ENCODE data around the gene BCL6. TPM values are rescaled to one million over a fixed set of nuclear protein-coding genes. Genes with fewer than 3 reads are reported as not detected.

BCL6 gene
- total and polyA plus RNA-seq, 9 of the 15 experiments (the other 6 are each of a cell fraction or from before 2014, with no cell fraction given), result 0.08 to 3.5 (median 1.6) TPM

DNA sequence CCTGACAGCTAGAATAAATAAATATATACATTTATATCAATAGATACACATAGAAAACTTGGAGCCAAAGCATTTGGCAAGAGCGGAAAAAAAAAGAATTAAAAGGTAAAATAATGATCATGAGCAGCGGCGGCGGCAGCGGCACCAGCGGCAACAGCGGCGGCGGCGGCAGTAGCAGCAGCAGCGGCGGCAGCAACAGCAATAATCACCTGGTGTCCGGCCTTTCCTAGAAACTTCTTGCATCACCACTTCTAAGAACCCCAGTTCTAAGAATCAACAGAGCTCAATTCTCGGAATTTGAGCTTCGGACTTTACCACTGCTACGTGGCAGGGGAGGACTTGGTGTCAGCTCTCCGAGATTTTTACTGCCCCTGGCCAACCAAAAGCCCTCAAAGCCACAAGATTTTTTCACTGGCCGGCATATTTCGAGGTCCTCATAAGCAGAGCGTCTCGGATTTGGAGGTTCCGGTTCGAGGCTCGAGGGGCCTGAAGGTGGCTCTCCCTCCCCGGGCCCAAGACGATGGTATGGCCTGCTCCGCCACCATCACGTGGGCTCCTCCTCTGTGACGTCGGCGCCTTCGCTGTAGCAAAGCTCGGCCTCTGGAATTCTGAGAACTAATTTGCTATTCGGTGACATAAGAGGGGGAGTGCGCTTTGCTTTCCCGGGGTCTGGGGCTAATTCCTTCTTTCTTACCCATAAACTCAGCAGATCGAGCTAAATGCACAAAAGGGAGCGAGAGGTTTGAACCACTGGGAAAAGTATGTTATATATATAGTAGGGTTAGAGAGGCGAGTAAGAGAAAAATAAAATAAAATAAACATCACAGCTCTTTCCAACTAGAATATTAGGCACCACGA, at the start of gene BCL6 (continued):
- TF ChIP-seq PHF21A (IDR thresholded peaks at IDR 0.05; ENCODE audit: borderline replicate concordance, low read depth) (peak; percentile 19; the same call in 1 of the 2 replicates), PML (IDR thresholded peaks at IDR 0.05; ENCODE audit: low read length) (peak; percentile 41), JUND (IDR thresholded peaks at IDR 0.05; ENCODE audit: borderline replicate concordance, low read depth, low read length) (peak; percentile 89), JUND (tag; IDR thresholded peaks at IDR 0.05; ENCODE audit: borderline replicate concordance, low read depth, low read length) (peak; percentile 89; the same call in 2 of the 3 replicates), ELF1 (tag; IDR thresholded peaks at IDR 0.05) (0 out of 2 replicates have a peak, but pooled peaks have one; percentile 11), TAL1 (IDR thresholded peaks at IDR 0.05) (peak; percentile 3; the same call in 1 of the 2 replicates), TARDBP (IDR thresholded peaks at IDR 0.05) (peak; percentile 72; the same call in 1 of the 2 replicates), ZNF707 (CRISPR knock-in tag; conservative IDR thresholded peaks at IDR 0.05) (no peak), ZNF212 (CRISPR knock-in tag; IDR thresholded peaks at IDR 0.05) (no peak), TFAM (CRISPR knock-in tag; conservative IDR thresholded peaks at IDR 0.05) (no peak), RBM39 (optimal IDR thresholded peaks at IDR 0.05; ENCODE audit: low read depth, low read length) (no peak), KLF13 (tag; IDR thresholded peaks at IDR 0.05; ENCODE audit: borderline replicate concordance, low read depth) (0 out of 2 replicates have a peak, but pooled peaks have one; percentile 26), FIP1L1 (IDR thresholded peaks at IDR 0.05; ENCODE audit: low read depth, low read length, poor library complexity, severe bottlenecking) (peak; percentile 42), L3MBTL2 (IDR thresholded peaks at IDR 0.05) (peak; percentile 55; the same call in 1 of the 2 replicates), TGIF2 (CRISPR knock-in tag; IDR thresholded peaks at IDR 0.05) (peak; percentile 74; the same call in 1 of the 2 replicates), TRIM25 (IDR thresholded peaks at IDR 0.05; ENCODE audit: borderline replicate concordance) (0 out of 2 replicates have a peak, but pooled peaks have one; percentile 22), GTF2A2 (tag; IDR thresholded peaks at IDR 0.05) (no peak), TAF9B (IDR thresholded peaks at IDR 0.05; ENCODE audit: partially characterized antibody) (peak; percentile 88), LEF1 (IDR thresholded peaks at IDR 0.05) (peak; percentile 71; the same call in 1 of the 2 replicates), HMG20B (CRISPR knock-in tag; IDR thresholded peaks at IDR 0.05) (no peak), NR2C1 (IDR thresholded peaks at IDR 0.05) (no peak), NR2C1 (tag; IDR thresholded peaks at IDR 0.05) (no peak), NONO (IDR thresholded peaks at IDR 0.05; ENCODE audit: low read depth in 2 of 2, low read length in 1 of 2) (peak in 1 of 2 experiments; percentile 99; a peak in 2 of 4 replicates)
- TF ChIP-seq, protein P1, sequence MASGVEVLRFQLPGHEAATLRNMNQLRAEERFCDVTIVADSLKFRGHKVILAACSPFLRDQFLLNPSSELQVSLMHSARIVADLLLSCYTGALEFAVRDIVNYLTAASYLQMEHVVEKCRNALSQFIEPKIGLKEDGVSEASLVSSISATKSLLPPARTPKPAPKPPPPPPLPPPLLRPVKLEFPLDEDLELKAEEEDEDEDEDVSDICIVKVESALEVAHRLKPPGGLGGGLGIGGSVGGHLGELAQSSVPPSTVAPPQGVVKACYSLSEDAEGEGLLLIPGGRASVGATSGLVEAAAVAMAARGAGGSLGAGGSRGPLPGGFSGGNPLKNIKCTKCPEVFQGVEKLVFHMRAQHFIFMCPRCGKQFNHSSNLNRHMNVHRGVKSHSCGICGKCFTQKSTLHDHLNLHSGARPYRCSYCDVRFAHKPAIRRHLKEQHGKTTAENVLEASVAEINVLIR (CRISPR knock-in tag; IDR thresholded peaks at IDR 0.05), result peak; percentile 85
- TF ChIP-seq, protein P2, sequence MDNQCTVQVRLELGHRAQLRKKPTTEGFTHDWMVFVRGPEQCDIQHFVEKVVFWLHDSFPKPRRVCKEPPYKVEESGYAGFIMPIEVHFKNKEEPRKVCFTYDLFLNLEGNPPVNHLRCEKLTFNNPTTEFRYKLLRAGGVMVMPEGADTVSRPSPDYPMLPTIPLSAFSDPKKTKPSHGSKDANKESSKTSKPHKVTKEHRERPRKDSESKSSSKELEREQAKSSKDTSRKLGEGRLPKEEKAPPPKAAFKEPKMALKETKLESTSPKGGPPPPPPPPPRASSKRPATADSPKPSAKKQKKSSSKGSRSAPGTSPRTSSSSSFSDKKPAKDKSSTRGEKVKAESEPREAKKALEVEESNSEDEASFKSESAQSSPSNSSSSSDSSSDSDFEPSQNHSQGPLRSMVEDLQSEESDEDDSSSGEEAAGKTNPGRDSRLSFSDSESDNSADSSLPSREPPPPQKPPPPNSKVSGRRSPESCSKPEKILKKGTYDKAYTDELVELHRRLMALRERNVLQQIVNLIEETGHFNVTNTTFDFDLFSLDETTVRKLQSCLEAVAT (IDR thresholded peaks at IDR 0.05), result peak; percentile 69 to 96; a peak in 3 of 4 replicates
